Measurements from ENCODE around the gene PDLIM5.
"Not testable (repeated sequence)": the region's sequence is repeated elsewhere in the genome, so short reads cannot be mapped to it uniquely, and the experiment has no call there.

PDLIM5 gene

DNA sequence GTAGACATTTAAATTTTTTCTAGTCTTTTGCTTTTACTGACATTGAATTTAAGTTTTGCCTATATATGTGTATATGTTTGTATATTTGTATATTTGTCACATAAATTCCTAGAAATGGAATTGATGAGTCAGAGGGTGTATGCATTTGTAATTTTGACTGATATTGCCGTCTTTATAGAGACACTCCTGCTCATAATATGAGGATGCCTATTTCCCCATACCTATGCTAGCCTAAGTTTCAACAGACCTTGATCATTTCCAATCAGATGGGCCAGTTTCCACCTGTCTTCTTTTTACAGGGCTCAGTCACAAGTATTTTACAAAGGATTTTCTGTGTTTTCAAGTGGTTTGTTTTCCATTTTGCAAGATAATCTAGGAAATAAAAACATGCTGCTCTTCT is 10.8 kb downstream of the PDLIM5 start:
- no peak for DNase-seq (ENCODE audit: low spot score)

DNA sequence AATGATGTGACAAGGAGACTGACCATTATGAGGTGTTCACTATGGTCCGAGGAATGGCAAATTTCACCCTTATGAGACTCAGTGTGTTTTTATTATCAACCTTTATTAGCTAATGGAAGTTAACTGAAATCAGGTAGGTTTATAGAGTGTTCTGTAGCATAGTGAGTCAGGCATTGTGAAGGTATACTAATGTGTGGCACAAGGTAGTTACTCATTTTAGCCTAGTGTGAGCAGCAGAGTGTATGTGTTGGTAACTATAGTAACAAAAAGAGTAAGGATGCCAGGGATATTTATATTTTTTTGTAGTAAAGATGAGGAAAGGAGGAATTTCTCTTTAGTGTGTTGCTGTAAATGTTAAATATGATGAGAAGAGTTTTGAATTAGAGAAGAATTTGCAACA is 12.0 kb downstream of the PDLIM5 start:
- no peak for DNase-seq (ENCODE audit: low spot score)

DNA sequence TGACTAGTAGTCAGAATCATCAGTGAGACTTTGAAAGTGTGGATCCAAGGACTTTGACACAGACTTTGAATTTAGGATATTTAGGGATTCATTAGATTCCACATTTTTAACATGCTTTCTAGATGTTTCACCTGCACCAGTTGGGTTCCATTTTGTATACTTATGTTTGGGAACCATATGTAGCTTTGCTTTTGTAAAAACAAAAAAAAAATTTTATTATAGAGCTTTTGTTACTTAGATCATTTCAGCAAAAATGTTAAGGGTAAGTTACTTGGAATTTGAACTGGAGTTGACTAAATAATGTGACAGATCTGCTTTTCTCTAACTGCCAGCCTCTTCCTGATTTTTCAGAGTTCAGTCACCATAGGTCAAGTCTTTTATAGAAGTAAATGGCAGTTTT is 14.6 kb downstream of the PDLIM5 start:
- no peak for DNase-seq (ENCODE audit: low spot score)

DNA sequence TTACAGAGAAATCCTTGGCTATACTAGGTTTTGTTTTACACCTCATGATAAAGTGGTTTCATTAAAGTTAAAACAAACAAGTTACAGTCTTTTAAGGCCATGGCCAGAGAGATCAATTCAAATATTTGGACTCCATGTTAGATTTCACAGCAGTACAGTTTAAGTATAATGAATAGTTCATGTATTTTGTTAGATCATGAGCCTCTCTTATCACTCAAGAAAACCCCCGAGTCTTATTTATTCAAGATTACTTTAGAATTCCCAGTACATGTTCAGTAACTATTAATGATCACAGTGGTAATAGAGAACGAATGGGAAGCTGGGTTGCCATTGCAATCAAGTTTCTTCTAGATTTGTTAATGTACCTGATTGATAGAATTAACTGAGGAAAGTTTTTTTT is 15.2 kb downstream of the PDLIM5 start:
- DNase-seq (ENCODE audit: low spot score): no peak

DNA sequence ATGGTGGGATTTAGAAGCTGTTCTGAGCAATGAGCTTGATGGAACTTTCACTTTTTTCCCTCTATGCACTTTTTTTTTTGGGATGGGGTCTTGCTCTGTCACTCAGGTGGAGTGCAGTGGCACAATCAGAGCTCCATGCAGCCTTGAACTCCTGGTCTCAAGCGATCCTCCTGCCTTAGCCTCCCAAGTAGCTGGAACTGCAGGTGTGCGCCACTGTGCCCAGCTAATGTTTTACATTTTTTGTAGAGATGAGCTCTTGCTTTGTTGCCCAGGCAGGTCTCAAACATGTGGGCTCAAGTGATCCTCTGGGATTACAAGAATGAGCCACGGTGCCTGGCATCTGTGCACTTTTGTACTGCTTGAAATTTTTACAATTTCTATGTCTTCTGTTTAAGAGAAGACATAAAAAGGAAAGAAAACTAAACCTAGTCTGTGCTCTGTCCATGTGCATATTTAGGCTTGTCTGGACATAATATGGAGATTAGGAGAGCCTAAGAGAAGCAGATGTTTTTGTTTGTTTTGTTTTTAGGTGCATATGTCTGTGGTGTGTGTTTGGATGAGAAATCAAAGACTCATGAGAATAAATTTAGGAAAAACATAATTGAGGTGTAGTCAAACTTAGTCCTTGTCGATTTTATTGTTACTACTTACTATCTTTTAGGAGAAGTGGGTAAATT is 16.5 kb downstream of the PDLIM5 start:
- no peak for DNase-seq (ENCODE audit: low spot score)

DNA sequence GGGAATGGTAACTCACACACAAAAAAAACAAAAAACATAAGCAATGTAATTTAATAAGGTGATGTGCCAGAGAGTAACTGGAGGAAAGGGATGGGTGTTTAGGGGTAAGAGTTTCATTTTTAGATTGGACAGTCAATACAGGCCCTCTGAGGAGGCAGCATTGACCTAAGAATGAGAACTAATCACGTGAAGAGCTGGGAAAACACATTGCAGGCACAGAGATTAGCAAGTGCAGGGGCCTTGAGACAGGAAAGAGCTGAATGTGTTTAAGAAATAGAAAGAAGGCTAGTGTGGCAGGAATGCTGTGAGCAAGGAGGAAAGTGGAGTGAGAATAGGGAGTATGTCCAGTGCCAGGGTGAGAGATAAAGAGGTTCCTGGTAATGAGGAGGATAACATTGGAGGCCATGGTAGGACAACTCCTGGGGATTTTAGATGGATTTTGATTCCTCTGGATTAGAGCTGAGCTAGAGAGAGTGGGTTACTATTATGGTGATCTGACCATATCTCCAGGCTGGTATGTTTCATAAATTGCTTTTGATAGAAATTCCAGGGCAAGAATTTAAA is 17.6 kb downstream of the PDLIM5 start:
- DNase-seq (ENCODE audit: low spot score): no peak

DNA sequence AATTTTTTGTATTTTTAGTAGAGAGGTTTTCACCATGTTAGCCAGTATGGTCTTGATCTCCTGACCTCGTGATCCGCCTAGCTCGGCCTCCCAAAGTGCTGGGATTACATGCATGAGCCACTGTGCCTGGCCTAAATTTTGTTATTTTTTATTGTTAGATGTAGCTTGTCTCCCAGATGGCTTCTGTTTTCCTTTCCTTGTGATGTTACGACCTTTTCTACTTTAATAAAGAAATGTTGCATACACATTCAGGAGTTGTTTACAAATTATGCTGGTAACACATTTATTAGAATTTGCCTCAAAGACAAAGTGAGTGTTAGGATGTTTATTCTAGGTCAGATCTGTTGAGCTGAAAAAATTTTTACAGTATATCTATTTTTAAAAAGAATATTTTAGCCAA is 18.4 kb downstream of the PDLIM5 start:
- no peak for DNase-seq (ENCODE audit: low spot score)

DNA sequence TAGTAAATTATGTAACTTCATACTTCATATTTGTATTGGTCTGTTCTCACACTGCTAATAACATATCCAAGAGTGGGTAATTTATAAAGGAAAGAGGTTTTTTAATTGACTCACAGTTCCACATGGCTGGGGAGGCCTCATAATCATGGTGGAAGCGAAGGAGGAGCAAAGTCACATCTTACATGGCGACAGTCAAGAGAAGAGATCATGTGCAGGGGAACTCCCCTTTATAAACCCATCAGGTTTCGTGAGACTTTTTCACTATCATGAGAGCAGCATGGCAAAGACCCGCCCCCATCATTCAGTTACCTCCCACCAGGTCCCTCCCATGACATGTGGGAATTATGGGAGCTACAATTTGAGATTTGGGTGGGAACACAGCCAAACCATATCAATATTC is 19.0 kb downstream of the PDLIM5 start:
- DNase-seq (ENCODE audit: low spot score): not testable (repeated sequence)

DNA sequence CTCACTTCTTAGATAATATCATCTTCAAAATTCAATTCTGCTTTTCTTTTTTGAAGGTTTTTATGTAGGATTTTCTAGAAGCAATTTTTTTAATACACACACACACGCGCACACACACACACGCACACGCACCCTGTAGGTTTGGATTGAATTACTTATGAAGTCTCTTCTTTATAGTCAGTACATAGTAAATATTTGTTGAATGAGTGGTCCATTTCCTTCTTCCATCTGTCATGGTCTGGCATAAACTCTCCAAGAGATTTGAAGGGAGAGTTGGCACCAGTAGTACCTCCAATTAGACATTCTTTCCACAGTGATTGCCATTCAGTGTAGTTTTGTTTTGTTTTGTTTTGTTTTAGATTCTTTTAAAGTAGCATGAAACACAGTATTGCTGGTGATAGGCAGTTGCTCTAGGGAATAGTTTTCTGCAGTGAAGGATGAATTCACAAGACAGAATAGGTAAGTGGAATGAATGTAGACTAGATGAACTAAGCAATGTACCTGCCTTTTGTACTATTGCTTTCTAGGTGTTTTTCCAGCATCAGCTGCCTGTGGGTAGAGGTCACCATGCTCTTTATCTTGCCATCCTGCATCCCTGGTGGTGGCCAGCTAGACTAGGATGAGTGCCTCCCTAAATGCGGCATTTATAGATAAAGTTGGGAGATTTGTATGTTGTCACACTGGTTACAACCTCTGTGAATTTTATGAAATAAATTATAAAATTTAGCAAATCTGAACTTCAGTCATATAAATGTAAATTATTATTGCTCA is 20.5 kb downstream of the PDLIM5 start:
- no peak for DNase-seq (ENCODE audit: low spot score)

DNA sequence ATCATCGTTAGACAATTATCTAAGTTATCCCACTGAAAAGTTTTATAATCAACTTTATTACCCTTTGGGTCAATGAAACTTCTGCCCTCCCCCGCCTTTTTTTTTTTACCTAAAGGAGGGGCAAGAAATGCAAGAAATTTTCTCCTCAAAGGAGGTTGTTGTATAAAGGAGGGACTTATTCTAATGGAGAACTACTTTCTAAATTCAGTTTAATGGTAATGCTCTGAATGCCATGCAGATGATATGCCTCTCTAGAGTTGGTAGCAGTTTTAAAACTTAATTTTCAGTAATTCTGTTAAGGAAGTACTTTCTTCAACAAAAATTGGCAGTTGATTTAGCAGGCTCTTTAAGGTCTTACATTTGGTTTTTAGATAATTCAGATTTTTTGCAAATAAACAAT is 23.3 kb downstream of the PDLIM5 start:
- DNase-seq (ENCODE audit: low spot score): no peak

DNA sequence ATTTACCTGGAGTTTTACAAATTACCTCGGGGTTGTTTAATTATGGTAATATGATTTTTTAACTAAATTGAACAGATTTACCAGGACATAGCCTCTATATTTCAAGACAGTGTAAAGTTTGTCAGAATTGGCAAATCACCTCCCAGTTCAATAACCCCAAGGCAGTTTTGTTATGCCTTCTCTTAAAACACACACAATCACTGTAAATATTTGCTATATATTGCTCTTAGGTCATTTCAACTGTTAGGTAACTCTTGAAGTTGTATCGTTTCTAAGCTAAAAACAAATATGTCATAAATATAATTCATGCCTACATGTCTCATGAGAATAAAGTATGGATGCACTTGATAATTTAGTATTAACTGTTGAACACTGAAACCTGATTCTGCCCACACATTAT is 24.1 kb downstream of the PDLIM5 start:
- no peak for DNase-seq (ENCODE audit: low spot score)

DNA sequence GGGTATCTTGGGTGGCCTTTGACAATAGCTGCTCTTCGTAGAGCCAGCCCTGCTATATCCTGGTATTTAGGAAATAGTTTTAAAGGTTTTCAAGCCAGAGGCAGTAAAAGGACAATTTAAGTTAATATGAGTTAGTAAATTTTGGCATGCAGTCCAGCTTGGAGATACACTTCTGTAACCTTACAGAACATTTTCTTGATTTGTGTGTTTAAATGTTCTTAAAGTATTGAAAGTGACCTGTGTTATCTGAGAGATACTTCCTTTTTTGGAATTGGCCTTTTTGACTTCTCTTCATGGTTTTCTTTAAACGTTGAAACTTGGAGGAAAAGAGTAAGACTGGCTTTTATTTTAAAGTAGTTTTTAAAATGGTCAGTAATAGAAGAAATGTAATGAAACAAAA is 25.5 kb downstream of the PDLIM5 start:
- DNase-seq (ENCODE audit: low spot score): no peak

DNA sequence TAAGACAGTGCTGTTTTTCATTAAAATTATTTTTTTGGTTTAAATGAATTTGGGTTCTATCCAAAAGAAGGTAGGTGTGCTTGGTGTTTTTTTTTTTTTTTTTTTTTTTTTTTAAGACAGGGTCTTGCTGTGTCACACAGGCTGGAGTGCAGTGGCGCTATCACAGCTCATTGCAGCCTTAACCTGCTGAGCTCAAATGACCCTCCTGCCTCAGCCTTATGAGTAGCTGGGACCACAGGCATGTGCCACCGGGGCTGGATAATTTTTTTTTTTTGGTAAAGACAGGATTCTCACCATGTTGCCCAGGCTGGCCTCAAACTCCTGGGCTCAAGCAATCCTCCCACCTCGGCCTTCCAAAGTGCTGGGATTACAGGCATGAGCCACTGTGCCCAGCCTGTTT is 27.1 kb downstream of the PDLIM5 start:
- DNase-seq (ENCODE audit: low spot score): not testable (repeated sequence)

DNA sequence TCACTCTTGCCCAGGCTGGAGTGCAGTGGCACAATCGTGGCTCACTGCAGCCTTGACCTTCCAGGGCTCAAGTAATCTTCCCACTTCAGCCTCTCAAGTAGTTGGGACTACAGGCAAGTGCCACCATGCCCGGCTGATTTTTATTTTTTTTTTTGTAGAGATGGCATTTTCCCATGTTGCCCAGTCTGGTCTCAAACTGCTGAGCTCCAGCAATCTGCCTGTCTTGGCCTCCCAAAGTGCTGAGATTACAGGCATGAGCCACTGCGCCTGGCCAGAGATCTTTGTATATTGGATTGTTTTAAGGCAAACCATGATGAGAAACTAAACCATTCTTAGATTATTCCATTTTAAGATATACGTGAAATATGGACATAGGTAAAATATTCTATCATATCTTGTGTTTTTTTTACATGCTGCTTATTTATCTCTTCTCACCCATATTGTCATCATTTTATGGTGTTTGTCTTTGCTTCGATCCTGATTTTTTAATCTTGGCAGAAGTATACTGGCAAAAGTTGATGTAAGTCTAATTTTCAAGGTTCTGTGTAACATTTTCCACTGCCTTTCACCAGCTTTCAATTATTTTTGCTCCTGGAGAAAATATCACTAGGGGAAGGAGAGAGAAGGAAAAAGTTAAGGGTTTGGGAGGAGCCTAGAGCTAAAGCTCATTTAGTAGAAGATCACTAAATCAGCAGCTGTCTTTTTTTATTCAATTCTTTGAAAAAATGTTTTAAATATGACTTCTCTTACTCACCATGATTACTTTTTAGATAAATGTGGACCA is 27.8 kb downstream of the PDLIM5 start:
- DNase-seq (ENCODE audit: low spot score): no peak

DNA sequence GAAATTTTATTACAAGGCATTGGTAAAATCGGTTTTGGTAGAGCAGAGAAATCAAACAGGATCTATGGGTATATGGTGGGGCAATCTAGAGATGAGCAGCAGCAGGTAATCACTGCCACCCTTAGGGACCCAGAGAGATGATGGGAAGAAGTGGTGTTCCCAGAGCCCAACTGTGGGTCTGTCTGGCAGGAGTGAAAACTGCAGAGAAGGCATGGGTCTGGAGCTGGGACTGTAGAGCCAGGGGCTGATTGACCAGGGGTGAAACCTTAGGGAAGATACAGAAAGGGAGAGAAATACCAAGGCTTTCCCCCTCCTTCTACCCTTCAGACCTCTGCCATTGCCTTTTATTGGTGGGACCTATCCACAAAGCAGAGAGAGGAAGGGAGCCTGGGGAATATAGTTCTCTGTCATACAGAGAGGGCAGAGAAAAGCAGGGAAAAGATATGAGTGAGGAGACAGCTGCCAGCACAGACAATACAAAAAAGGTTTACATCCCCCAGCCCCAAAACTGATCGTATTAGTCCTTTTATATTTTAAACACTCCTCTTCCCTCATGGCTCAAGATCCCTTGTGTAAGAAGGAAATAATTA is 28.7 kb downstream of the PDLIM5 start:
- no peak for DNase-seq (ENCODE audit: low spot score)

DNA sequence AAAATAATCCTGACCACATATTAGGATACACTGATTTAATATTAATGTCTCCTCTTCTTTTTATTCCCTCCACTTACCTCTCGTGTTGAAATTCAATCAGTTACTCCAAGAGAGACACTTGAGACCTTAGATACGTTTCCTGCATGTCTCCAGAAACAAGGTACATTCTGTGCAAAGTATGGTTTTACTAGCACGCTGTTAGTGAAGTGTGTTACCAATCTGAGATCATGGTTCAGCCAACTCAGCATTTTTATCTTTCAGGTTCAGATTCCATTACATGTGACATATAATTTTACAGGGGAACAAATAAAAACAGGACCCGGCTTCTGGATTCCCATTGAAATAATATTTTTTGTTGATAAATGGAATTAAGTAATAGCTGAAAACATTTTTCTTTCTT is 32.2 kb downstream of the PDLIM5 start:
- DNase-seq (ENCODE audit: low spot score): no peak

DNA sequence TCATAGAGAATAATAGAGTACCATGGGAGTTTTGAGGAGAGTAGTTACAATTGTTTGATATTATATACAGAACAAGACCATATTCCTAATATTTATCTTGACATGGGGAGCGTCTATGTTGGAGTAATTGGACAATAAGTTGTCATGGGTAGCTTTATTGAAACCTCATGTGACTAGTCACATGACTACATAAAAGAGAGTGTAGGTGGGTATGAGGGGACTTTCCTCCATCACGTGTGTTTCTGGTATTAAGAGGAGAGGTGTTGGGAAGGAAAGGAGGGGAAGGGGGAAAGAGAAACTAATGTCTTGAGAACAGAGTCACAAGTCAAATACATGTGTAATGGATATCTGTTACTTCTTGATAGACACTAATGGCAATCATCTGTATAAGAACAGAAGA is 33.1 kb downstream of the PDLIM5 start:
- DNase-seq (ENCODE audit: low spot score): no peak

DNA sequence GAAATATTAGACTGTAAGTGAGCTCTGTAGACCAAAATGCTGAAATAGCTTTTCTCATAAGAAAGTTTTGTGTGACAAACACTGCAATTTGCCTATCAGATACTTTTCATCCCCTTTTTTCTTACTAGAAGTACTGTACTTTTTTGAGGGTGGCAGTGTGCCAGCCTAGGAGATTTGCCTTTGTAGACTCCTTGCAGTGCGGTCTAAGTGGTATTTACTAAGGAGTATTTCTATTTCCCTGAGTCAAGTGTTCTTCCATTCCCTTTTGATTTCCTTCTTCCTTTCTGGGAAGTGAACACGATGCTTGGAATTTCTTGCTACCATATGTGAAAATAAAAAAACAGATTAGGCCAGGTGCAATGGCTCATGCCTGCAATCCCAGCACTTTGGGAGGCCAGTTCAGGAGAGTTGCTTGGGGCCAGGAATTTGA is 34.6 kb downstream of the PDLIM5 start:
- no peak for DNase-seq (ENCODE audit: low spot score)

DNA sequence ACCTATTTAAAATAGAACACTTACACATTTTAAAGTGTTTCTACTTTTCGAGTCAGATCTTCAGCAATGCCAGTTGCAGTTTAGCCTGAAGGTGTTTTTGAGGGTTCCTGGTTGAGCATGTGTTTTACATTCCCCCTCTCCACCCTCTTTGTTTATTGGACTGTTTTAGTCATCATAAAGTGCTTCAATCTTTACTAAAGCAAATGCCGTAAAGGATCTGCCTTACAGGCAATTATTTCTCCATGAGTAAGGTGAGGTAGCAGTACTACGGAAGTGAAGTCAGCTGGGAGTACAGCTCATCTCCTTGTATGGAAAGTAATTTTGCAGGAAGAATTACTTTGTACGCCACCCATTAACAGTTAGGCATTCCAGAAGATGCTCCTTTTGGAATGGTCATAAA is 36.9 kb downstream of the PDLIM5 start:
- DNase-seq (ENCODE audit: low spot score): no peak

DNA sequence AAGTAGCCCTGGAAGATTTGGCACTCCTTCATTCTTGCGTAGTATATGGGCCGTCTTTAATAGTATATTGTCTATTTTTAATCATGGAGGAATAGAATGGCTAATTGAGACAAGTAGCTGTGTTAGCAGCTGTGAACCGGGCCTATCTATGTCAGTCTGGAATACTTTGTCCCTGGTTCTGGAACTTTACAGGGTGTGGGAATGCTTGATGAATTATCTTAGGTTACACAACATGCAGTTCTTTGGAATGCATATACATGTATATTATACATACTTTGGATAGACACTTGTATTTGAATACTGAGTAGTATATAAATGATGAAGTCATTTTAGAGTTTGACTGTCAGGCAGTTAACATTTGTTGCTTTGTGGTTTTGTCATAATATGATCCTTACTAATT is 37.4 kb downstream of the PDLIM5 start:
- DNase-seq (ENCODE audit: low spot score): no peak

DNA sequence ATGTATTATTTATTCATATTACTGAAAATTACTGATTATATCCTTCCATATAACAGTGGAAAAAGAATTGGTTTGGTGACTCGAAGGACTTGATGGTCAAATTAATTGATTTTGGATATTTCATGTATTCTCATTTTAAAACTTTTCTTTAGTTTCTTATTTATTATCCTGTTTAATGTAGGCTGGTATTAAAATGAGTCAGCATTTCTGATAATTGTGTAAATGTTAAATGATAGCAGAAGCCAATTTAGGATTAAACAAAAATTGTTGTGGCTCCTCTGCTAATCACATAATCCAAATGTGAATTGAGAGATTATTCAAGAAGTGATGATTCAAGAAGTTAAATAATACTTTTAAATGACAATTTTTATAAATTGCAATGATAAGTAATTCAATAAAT is 38.7 kb downstream of the PDLIM5 start:
- DNase-seq (ENCODE audit: low spot score): no peak

DNA sequence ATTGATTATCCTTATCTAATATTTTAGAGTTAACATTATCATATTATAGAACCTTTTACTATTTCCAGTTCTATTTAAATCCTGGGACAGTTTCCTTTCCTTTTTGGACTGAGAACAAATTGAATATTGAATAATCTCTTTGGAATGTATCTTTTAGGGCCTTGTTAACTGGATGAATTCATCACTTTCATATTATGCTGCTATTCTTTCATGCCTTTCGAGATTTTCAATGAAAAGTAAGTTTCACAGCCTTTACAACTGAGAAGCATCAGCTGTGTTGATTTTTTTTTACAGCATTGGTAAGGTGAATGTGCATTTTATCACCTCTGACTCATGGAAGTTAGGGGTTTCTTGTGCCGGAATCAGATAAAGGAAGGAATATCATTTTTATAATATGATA is 39.6 kb downstream of the PDLIM5 start:
- DNase-seq (ENCODE audit: low spot score): no peak
